ENCODE results near the gene FBXO45.
"Not testable (repeated sequence)": the region's sequence is repeated elsewhere in the genome, so short reads cannot be mapped to it uniquely, and the experiment has no call there.

Gene FBXO45

GRCh38 chr3:196620161-196620604 lies 51.7 kb downstream of the FBXO45 start:
- no peak for DNase-seq

DNA sequence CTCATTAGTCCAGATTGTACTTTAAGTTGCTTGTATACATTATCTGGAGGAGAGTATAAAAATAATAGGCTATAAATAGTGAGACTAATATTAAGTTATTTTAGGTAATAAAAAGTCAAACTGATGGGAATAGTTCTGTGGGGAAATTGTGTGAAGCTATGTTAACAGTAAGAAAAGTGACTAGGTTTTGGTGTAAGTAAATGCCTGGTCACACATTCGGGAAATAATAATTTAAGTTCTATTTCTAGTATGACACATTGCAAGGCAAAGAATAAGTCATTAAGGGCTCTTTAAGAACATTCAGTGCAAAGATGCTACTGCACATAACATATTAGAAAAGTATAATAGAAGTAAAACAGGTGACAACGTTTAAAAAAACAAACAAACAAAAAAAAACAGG lies 52.2 kb downstream of the FBXO45 start:
- DNase-seq = no peak

DNA sequence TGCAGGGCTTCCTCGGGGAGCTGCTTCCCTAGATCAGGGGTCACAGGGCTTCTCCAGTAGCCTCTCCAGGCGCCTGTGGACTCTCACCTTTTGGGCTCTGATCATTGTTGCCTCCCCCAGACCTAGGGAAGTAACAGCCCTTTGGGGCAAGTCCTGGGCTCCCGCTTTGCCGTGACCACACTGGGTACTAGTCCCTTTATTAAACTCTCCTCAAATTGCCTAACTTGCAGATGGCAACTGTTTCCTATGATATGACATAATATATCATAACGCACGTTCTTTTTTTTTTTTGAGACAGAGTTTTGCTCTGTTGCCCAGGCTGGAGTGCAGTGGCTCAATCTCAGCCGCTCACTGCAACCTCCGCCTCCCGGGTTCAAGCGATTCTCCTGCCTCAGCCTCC lies 53.2 kb downstream of the FBXO45 start:
- DNase-seq = no peak

- DNase-seq = no peak
These were observed 55.8 kb downstream of the FBXO45 start for GRCh38 chr3:196624067-196624790.

DNA sequence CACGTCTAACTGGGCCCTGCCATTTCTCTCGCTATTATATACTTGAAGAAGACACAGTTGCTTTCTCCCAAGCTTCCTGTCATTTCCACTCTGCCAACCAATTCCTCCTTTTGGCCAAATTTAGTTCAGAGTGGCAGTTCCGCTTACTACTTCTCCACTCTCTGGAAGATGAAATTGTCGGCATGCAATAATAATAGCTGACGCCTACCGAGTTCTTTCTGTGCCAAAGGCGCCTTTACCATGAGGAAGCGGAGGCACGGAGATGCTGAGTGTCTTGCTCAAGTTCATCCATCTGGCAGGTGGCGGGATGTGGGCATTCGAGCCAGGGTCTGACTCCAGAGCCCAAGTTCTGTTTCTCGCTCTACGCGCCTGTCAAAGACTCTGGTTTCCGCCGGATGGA lies 56.4 kb downstream of the FBXO45 start:
- DNase-seq = no peak

- DNase-seq = no peak
These were observed 56.9 kb downstream of the FBXO45 start for GRCh38 chr3:196625331-196625730.

DNA sequence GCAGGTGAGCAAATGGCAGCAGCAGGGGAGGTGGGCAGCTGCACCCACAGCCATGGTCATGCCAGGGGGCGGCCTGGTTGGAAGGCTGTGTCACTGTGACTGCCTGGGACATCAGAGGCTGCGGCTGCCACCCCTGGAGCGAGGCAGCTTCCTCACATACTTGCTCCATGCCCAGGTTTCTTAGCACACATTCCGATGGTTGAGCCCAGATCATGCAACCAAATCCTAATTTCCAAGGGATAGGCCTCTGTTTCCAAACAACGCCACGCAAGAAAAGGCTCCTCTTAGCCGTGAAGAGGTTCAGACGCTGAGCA lies 59.4 kb downstream of the FBXO45 start:
- no peak for DNase-seq

DNA sequence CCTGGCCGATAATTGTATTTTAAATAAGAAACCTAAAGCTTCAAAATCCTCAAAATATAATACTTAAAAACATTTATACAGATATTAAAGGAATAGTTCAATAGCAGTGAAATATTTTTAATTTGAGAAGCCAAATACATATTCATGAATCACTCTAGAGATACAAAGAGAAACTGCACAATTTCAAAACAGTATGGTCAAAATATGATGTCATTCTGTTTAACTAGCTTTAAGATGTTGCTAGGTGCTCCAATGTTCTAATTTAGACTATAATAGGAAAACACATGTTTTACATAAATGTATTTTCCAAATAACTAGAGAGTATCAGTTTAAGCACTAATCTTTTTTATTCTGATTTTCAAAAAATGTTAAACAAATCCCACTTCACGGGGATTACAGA lies 60.8 kb downstream of the FBXO45 start:
- no peak for DNase-seq

DNA sequence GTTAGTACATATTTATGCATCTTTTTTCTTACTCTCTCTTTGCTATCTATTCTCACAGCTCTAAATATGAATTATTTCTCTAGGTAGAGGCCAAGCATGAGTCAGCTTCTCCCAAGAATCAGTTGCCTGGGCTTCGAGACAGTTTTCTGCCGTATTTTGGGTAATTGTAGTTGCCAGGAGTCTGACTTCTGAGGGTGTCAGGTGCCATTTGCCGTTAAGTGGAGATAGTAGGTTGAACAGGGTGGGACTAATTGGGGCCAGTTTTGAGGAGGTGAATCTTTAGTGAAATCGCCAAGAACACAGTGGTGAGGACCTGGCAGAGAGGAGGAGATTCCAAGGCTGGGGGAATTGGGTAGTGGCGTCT lies 63.2 kb downstream of the FBXO45 start:
- DNase-seq = no peak

GRCh38 chr3:196632046-196632751 lies 63.7 kb downstream of the FBXO45 start:
- DNase-seq = no peak

DNA sequence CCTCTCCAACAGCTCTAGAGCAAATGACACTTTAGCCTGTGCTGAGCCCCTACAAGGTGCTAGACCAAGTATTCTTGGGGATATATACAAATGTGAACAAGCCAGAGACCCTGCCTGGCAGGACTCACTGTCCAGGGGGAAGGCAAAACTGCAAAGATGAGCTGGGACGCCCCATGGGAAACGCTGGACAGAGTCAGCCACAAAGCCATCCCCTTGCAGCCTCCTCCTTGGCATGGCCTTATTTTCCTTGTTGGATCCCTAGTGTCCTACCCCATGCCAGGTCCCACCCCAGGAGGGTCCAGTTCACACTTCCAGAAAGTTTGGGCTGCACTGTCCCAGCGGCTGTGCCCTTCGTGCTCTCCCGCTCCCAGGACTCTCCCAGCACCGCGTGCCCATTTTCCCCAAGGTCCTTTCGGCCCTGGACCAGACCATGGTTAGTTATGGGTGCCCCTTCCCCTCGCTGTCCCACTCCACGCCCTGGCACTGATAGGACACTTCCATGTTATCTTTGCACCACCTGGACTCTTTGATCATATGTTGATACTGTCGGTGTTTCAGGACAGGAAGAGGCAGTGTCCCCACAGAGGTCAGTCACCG lies 65.2 kb downstream of the FBXO45 start:
- DNase-seq = no peak

GRCh38 chr3:196634224-196634623 lies 65.8 kb downstream of the FBXO45 start:
- DNase-seq = no peak

- DNase-seq = no peak
These were observed 66.4 kb downstream of the FBXO45 start for GRCh38 chr3:196634829-196635228.

DNA sequence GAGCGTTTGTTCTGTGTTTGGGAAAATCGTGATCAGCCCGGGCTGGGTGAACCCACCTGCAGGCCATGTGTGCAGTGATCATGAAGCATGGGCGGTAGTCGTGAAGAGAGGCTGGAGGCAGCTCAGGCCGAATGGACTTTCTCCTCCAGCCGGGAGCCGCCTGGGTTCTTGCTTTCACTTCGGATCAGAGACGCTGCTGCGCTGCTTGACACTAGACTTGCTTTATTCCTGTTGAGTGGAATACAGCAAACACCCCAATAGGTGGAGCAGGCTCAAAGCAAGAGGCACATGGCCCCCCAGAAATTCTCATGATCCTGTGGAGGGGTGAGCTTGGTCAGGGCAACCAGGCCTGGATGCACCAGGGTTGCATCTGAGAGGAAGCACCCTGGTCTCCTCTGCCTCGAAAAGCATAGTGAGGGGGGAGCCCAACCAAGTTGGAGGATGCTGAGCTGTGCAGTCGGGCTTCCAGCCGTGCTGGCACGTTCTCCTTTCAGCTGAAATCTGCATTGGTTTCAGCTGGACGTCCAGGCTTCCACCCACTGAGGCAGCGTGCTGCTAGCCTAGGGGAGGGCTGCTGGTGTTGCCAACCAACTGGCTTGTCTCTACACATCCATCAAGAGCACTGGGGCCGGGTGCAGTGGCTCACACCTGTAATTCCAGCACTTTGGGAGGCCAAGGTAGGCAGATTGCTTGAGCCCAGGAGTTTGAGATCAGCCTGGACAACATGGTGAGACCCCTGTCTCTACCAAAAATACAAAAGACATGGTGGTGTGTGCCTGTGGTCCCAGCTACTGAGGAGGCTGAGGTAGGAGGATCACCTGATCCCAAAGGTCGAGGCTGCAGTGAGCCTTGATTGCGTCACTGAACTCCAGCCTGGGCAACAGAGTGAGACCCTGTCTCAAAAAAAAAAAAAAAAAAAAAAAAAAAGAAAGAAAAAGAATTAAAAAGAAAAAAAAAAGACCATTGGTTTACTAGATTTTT lies 68.2 kb downstream of the FBXO45 start:
- no peak for DNase-seq

DNA sequence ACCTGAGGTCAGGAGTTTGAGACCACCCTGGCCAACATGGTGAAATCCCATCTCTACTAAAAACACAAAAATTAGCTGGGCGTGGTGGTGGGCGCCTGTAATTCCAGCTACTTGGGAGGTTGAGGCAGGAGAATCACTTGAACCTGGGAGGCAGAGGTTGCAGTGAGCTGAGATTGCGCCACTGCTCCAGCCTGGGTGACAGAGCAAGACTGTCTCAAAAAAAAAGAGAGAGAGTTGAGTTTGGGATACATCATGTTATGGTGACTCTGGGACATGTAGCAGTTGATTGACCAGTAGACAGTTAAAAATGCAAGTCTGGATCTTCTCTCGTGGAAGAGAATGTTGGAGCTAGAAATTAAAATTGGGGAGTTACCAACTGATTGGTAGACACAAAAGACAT lies 69.5 kb downstream of the FBXO45 start:
- DNase-seq = not testable (repeated sequence)

Data from NCI-H1048 (cell line).